Stimulated activated memory B cell treated with anti-CD40 and anti-IgM and Interleukin-4, amounts not matched to agents 10 μg/mL and 1 μg/mL and 100 μg/mL, for 72 hours (primary cell): ENCODE results near the gene GXYLT2.
"Not testable (repeated sequence)": the region's sequence is repeated elsewhere in the genome, so short reads cannot be mapped to it uniquely, and the experiment has no call there.

Experiments used
- ATAC-seq: fragments of 150-1000 bp; cut with Tn5 transposase; 2 replicates; pipeline ENCODE4 v1.10.0; 2021
- H3K27ac Mint-ChIP-seq: one replicate; pipeline ENCODE4 v1.8.0; 2022; ENCODE audit warnings: mild to moderate bottlenecking, mixed read lengths
- H3K27me3 Mint-ChIP-seq: one replicate; pipeline ENCODE4 v1.8.0; 2022; ENCODE audit warnings: mixed read lengths
- H3K36me3 Mint-ChIP-seq: one replicate; pipeline ENCODE4 v1.8.0; 2022; ENCODE audit warnings: mixed read lengths
- H3K4me1 Mint-ChIP-seq: one replicate; pipeline ENCODE4 v1.8.0; 2022; ENCODE audit warnings: mixed read lengths
- H3K4me3 Mint-ChIP-seq: one replicate; pipeline ENCODE4 v1.8.0; 2022; ENCODE audit warnings: mild to moderate bottlenecking, moderate library complexity, mixed read lengths
- H3K9me3 Mint-ChIP-seq: one replicate; pipeline ENCODE4 v1.8.0; 2022; ENCODE audit warnings: mixed read lengths

Gene GXYLT2

GRCh38 chr3:72907131-72907711 lies 19.4 kb downstream of the GXYLT2 start:
- Mint-ChIP-seq H3K4me3 (no peak overlapping the region), H3K27me3 (no peaks in the 10 kb centered on the region), H3K9me3 (no peaks in the 10 kb centered on the region), H3K4me1 (no peaks in the 10 kb centered on the region), H3K36me3 (no peaks in the 10 kb centered on the region), H3K27ac (no peak overlapping the region)
- no peak for ATAC-seq

GRCh38 chr3:72907731-72908620 lies 20.1 kb downstream of the GXYLT2 start:
- H3K27ac Mint-ChIP-seq = no peak overlapping the region
- H3K36me3 Mint-ChIP-seq = no peaks in the 10 kb centered on the region
- no peaks in the 10 kb centered on the region for H3K9me3 Mint-ChIP-seq
- H3K4me3 Mint-ChIP-seq = no peak overlapping the region
- ATAC-seq = no peak
- H3K4me1 Mint-ChIP-seq = no peaks in the 10 kb centered on the region
- H3K27me3 Mint-ChIP-seq = no peaks in the 10 kb centered on the region

GRCh38 chr3:72909591-72909990 lies 21.7 kb downstream of the GXYLT2 start:
- no peak for ATAC-seq
- Mint-ChIP-seq H3K9me3 (no peaks in the 10 kb centered on the region), H3K27ac (no peak overlapping the region), H3K27me3 (no peaks in the 10 kb centered on the region), H3K4me1 (no peaks in the 10 kb centered on the region), H3K4me3 (no peak overlapping the region), H3K36me3 (no peaks in the 10 kb centered on the region)

GRCh38 chr3:72912532-72912931 lies 24.7 kb downstream of the GXYLT2 start:
- peaks cover 16% of the 10 kb centered on the region for H3K27me3 Mint-ChIP-seq
- no peaks in the 10 kb centered on the region for H3K36me3 Mint-ChIP-seq
- no peak for ATAC-seq
- H3K27ac Mint-ChIP-seq = no peak overlapping the region
- no peaks in the 10 kb centered on the region for H3K9me3 Mint-ChIP-seq
- no peak overlapping the region for H3K4me3 Mint-ChIP-seq
- H3K4me1 Mint-ChIP-seq = no peaks in the 10 kb centered on the region

- Mint-ChIP-seq H3K9me3 (no peaks in the 10 kb centered on the region), H3K36me3 (no peaks in the 10 kb centered on the region), H3K4me3 (no peak overlapping the region), H3K4me1 (no peaks in the 10 kb centered on the region), H3K27me3 (peaks cover 16% of the 10 kb centered on the region), H3K27ac (no peak overlapping the region)
- ATAC-seq = no peak
Measured at GRCh38 chr3:72914383-72914782, 26.5 kb downstream of the GXYLT2 start.

GRCh38 chr3:72916250-72916649 lies 28.4 kb downstream of the GXYLT2 start:
- ATAC-seq = no peak
- no peak overlapping the region for H3K27ac Mint-ChIP-seq
- no peaks in the 10 kb centered on the region for H3K36me3 Mint-ChIP-seq
- no peaks in the 10 kb centered on the region for H3K9me3 Mint-ChIP-seq
- H3K27me3 Mint-ChIP-seq = peaks cover 18% of the 10 kb centered on the region
- no peak overlapping the region for H3K4me3 Mint-ChIP-seq
- no peaks in the 10 kb centered on the region for H3K4me1 Mint-ChIP-seq

GRCh38 chr3:72919520-72919919 lies 31.7 kb downstream of the GXYLT2 start:
- Mint-ChIP-seq H3K27me3 (peaks cover 26% of the 10 kb centered on the region), H3K36me3 (no peaks in the 10 kb centered on the region), H3K9me3 (no peaks in the 10 kb centered on the region), H3K4me3 (no peak overlapping the region), H3K27ac (no peak overlapping the region), H3K4me1 (no peaks in the 10 kb centered on the region)
- ATAC-seq = no peak

- H3K36me3 Mint-ChIP-seq = no peaks in the 10 kb centered on the region
- H3K27me3 Mint-ChIP-seq = peaks cover 10% of the 10 kb centered on the region
- peaks cover 2% of the 10 kb centered on the region for H3K9me3 Mint-ChIP-seq
- no peak overlapping the region for H3K4me3 Mint-ChIP-seq
- no peak overlapping the region for H3K27ac Mint-ChIP-seq
- H3K4me1 Mint-ChIP-seq = no peaks in the 10 kb centered on the region
- ATAC-seq = no peak
Measured at GRCh38 chr3:72924055-72924454, 36.2 kb downstream of the GXYLT2 start.

- not testable (repeated sequence) for H3K4me3 Mint-ChIP-seq, H3K27ac Mint-ChIP-seq, H3K9me3 Mint-ChIP-seq, ATAC-seq, H3K36me3 Mint-ChIP-seq, H3K27me3 Mint-ChIP-seq, H3K4me1 Mint-ChIP-seq
Measured at GRCh38 chr3:72928781-72929735, 41.2 kb downstream of the GXYLT2 start.

GRCh38 chr3:72930754-72931153 lies 42.9 kb downstream of the GXYLT2 start:
- H3K27me3 Mint-ChIP-seq = peaks cover 6% of the 10 kb centered on the region
- no peaks in the 10 kb centered on the region for H3K4me1 Mint-ChIP-seq
- no peak for ATAC-seq
- no peak overlapping the region for H3K4me3 Mint-ChIP-seq
- H3K27ac Mint-ChIP-seq = no peak overlapping the region
- H3K9me3 Mint-ChIP-seq = peaks cover 4% of the 10 kb centered on the region
- H3K36me3 Mint-ChIP-seq = no peaks in the 10 kb centered on the region

- Mint-ChIP-seq H3K27me3 (peaks cover 15% of the 10 kb centered on the region), H3K4me3 (no peak overlapping the region), H3K27ac (no peak overlapping the region), H3K36me3 (no peaks in the 10 kb centered on the region), H3K4me1 (no peaks in the 10 kb centered on the region), H3K9me3 (peaks cover 4% of the 10 kb centered on the region)
- ATAC-seq = no peak
Measured at GRCh38 chr3:72932416-72932815, 44.6 kb downstream of the GXYLT2 start.

GRCh38 chr3:72938471-72939265 lies 50.8 kb downstream of the GXYLT2 start:
- peaks cover 15% of the 10 kb centered on the region for H3K27me3 Mint-ChIP-seq
- no peaks in the 10 kb centered on the region for H3K36me3 Mint-ChIP-seq
- ATAC-seq = peak; percentile 75
- H3K4me1 Mint-ChIP-seq = no peaks in the 10 kb centered on the region
- H3K4me3 Mint-ChIP-seq = no peak overlapping the region
- H3K9me3 Mint-ChIP-seq = no peaks in the 10 kb centered on the region
- no peak overlapping the region for H3K27ac Mint-ChIP-seq

- no peak for ATAC-seq
- Mint-ChIP-seq H3K4me1 (no peaks in the 10 kb centered on the region), H3K27me3 (peaks cover 4% of the 10 kb centered on the region), H3K4me3 (no peak overlapping the region), H3K9me3 (no peaks in the 10 kb centered on the region), H3K27ac (no peak overlapping the region), H3K36me3 (no peaks in the 10 kb centered on the region)
Measured at GRCh38 chr3:72941245-72941644, 53.4 kb downstream of the GXYLT2 start.

- Mint-ChIP-seq H3K4me1 (no peaks in the 10 kb centered on the region), H3K9me3 (no peaks in the 10 kb centered on the region), H3K27me3 (no peaks in the 10 kb centered on the region), H3K36me3 (no peaks in the 10 kb centered on the region), H3K27ac (no peak overlapping the region), H3K4me3 (no peak overlapping the region)
- ATAC-seq = no peak
Measured at GRCh38 chr3:72942427-72942826, 54.6 kb downstream of the GXYLT2 start.

GRCh38 chr3:72944696-72945095 lies 56.9 kb downstream of the GXYLT2 start:
- H3K4me1 Mint-ChIP-seq = no peaks in the 10 kb centered on the region
- no peak overlapping the region for H3K4me3 Mint-ChIP-seq
- no peaks in the 10 kb centered on the region for H3K27me3 Mint-ChIP-seq
- ATAC-seq = no peak
- H3K36me3 Mint-ChIP-seq = no peaks in the 10 kb centered on the region
- H3K27ac Mint-ChIP-seq = no peak overlapping the region
- H3K9me3 Mint-ChIP-seq = no peaks in the 10 kb centered on the region
